ENCODE data around the gene CHD6.

CHD6 gene

GRCh38 chr20:41444821-41445220 is 173.4 kb downstream of the CHD6 start:
- Histone ChIP-seq H4K20me1 (no peaks in the 10 kb centered on the region), H3K9ac (no peak overlapping the region), H3K9me3 (no peaks in the 10 kb centered on the region), H3K36me3 (peaks cover 100% of the 10 kb centered on the region), H3K4me3 (no peak overlapping the region), H3K4me2 (no peak overlapping the region), H3K27me3 (no peaks in the 10 kb centered on the region), H3K4me1 (no peaks in the 10 kb centered on the region), H3K27ac (no peak overlapping the region)
- no peak for TF ChIP-seq Cebpa-rat (IDR thresholded peaks at IDR 0.05)

- no peak overlapping the region for H3K27ac ChIP-seq
- H3K4me2 ChIP-seq: no peak overlapping the region
- no peaks in the 10 kb centered on the region for H4K20me1 ChIP-seq
- H3K4me1 ChIP-seq: no peaks in the 10 kb centered on the region
- no peak overlapping the region for H3K4me3 ChIP-seq
- no peak for TF ChIP-seq Cebpa-rat (IDR thresholded peaks at IDR 0.05)
- H3K27me3 ChIP-seq: no peaks in the 10 kb centered on the region
- no peak overlapping the region for H3K9ac ChIP-seq
- no peaks in the 10 kb centered on the region for H3K9me3 ChIP-seq
- peaks cover 100% of the 10 kb centered on the region for H3K36me3 ChIP-seq
Observed at GRCh38 chr20:41443691-41444090, 174.5 kb downstream of the CHD6 start.

- H3K36me3 ChIP-seq: peaks cover 99% of the 10 kb centered on the region
- no peak overlapping the region for H3K4me3 ChIP-seq
- H3K4me1 ChIP-seq: peaks cover 14% of the 10 kb centered on the region
- no peak overlapping the region for H3K9ac ChIP-seq
- no peak overlapping the region for H3K4me2 ChIP-seq
- TF ChIP-seq Cebpa-rat (IDR thresholded peaks at IDR 0.05): no peak
- H3K9me3 ChIP-seq: no peaks in the 10 kb centered on the region
- H4K20me1 ChIP-seq: no peaks in the 10 kb centered on the region
- no peak overlapping the region for H3K27ac ChIP-seq
- H3K27me3 ChIP-seq: no peaks in the 10 kb centered on the region
Observed at GRCh38 chr20:41440882-41441281, 177.3 kb downstream of the CHD6 start.

- Histone ChIP-seq H3K27ac (no peak overlapping the region), H3K4me2 (no peak overlapping the region), H4K20me1 (no peaks in the 10 kb centered on the region), H3K36me3 (peaks cover 99% of the 10 kb centered on the region), H3K4me3 (no peak overlapping the region), H3K9me3 (peaks cover 11% of the 10 kb centered on the region), H3K4me1 (peaks cover 14% of the 10 kb centered on the region), H3K27me3 (no peaks in the 10 kb centered on the region), H3K9ac (no peak overlapping the region)
- TF ChIP-seq Cebpa-rat (IDR thresholded peaks at IDR 0.05): no peak
Observed at GRCh38 chr20:41437836-41438235, 180.3 kb downstream of the CHD6 start.

GRCh38 chr20:41436679-41437078 is 181.5 kb downstream of the CHD6 start:
- H3K4me2 ChIP-seq: no peak overlapping the region
- peaks cover 11% of the 10 kb centered on the region for H3K9me3 ChIP-seq
- no peak overlapping the region for H3K4me3 ChIP-seq
- H3K9ac ChIP-seq: no peak overlapping the region
- H3K27ac ChIP-seq: no peak overlapping the region
- no peak for TF ChIP-seq Cebpa-rat (IDR thresholded peaks at IDR 0.05)
- peaks cover 14% of the 10 kb centered on the region for H3K4me1 ChIP-seq
- peaks cover 97% of the 10 kb centered on the region for H3K36me3 ChIP-seq
- H4K20me1 ChIP-seq: no peaks in the 10 kb centered on the region
- H3K27me3 ChIP-seq: no peaks in the 10 kb centered on the region

GRCh38 chr20:41433203-41433602 is 185.0 kb downstream of the CHD6 start:
- TF ChIP-seq Cebpa-rat (IDR thresholded peaks at IDR 0.05): no peak
- H3K4me3 ChIP-seq: no peak overlapping the region
- H3K4me2 ChIP-seq: no peak overlapping the region
- H4K20me1 ChIP-seq: no peaks in the 10 kb centered on the region
- peaks cover 14% of the 10 kb centered on the region for H3K4me1 ChIP-seq
- no peaks in the 10 kb centered on the region for H3K27me3 ChIP-seq
- H3K9ac ChIP-seq: no peak overlapping the region
- peaks cover 97% of the 10 kb centered on the region for H3K36me3 ChIP-seq
- peaks cover 11% of the 10 kb centered on the region for H3K9me3 ChIP-seq
- H3K27ac ChIP-seq: no peak overlapping the region

GRCh38 chr20:41432746-41433145 is 185.4 kb downstream of the CHD6 start:
- H3K9ac ChIP-seq: no peak overlapping the region
- H3K4me1 ChIP-seq: peaks cover 14% of the 10 kb centered on the region
- H3K4me2 ChIP-seq: no peak overlapping the region
- H3K36me3 ChIP-seq: peaks cover 97% of the 10 kb centered on the region
- H3K27ac ChIP-seq: no peak overlapping the region
- H3K9me3 ChIP-seq: peaks cover 11% of the 10 kb centered on the region
- H4K20me1 ChIP-seq: no peaks in the 10 kb centered on the region
- no peak overlapping the region for H3K4me3 ChIP-seq
- no peaks in the 10 kb centered on the region for H3K27me3 ChIP-seq
- TF ChIP-seq Cebpa-rat (IDR thresholded peaks at IDR 0.05): no peak

- no peak overlapping the region for H3K4me2 ChIP-seq
- H3K36me3 ChIP-seq: peaks cover 98% of the 10 kb centered on the region
- peaks cover 12% of the 10 kb centered on the region for H3K4me1 ChIP-seq
- H3K4me3 ChIP-seq: no peak overlapping the region
- no peak overlapping the region for H3K9ac ChIP-seq
- H3K27me3 ChIP-seq: no peaks in the 10 kb centered on the region
- H3K9me3 ChIP-seq: no peaks in the 10 kb centered on the region
- no peak for TF ChIP-seq Cebpa-rat (IDR thresholded peaks at IDR 0.05)
- H3K27ac ChIP-seq: no peak overlapping the region
- no peaks in the 10 kb centered on the region for H4K20me1 ChIP-seq
Observed at GRCh38 chr20:41428285-41428684, 189.9 kb downstream of the CHD6 start.

GRCh38 chr20:41427833-41428232 is 190.3 kb downstream of the CHD6 start:
- H3K4me1 ChIP-seq: peaks cover 12% of the 10 kb centered on the region
- H3K4me2 ChIP-seq: no peak overlapping the region
- H3K4me3 ChIP-seq: no peak overlapping the region
- no peak for TF ChIP-seq Cebpa-rat (IDR thresholded peaks at IDR 0.05)
- H3K27ac ChIP-seq: no peak overlapping the region
- peaks cover 98% of the 10 kb centered on the region for H3K36me3 ChIP-seq
- no peaks in the 10 kb centered on the region for H4K20me1 ChIP-seq
- no peaks in the 10 kb centered on the region for H3K27me3 ChIP-seq
- no peak overlapping the region for H3K9ac ChIP-seq
- no peaks in the 10 kb centered on the region for H3K9me3 ChIP-seq

GRCh38 chr20:41426976-41427375 is 191.2 kb downstream of the CHD6 start:
- no peaks in the 10 kb centered on the region for H3K9me3 ChIP-seq
- H3K27ac ChIP-seq: no peak overlapping the region
- peaks cover 100% of the 10 kb centered on the region for H3K36me3 ChIP-seq
- H3K27me3 ChIP-seq: no peaks in the 10 kb centered on the region
- H3K9ac ChIP-seq: no peak overlapping the region
- no peak overlapping the region for H3K4me3 ChIP-seq
- no peaks in the 10 kb centered on the region for H4K20me1 ChIP-seq
- peaks cover 12% of the 10 kb centered on the region for H3K4me1 ChIP-seq
- H3K4me2 ChIP-seq: no peak overlapping the region
- no peak for TF ChIP-seq Cebpa-rat (IDR thresholded peaks at IDR 0.05)

Measured in BLaER1 (cell line).